DMS 273 treated with DMSO at 0.1 percent for 48 hours (cell line): ENCODE data around the gene GJC2.
"Not testable (repeated sequence)": the region's sequence is repeated elsewhere in the genome, so short reads cannot be mapped to it uniquely, and the experiment has no call there.

ENCODE experiments used
- DNase-seq: peaks from one replicate; lab custom pipeline; 2025; lab: John Stamatoyannopoulos, UW

Gene GJC2

DNA sequence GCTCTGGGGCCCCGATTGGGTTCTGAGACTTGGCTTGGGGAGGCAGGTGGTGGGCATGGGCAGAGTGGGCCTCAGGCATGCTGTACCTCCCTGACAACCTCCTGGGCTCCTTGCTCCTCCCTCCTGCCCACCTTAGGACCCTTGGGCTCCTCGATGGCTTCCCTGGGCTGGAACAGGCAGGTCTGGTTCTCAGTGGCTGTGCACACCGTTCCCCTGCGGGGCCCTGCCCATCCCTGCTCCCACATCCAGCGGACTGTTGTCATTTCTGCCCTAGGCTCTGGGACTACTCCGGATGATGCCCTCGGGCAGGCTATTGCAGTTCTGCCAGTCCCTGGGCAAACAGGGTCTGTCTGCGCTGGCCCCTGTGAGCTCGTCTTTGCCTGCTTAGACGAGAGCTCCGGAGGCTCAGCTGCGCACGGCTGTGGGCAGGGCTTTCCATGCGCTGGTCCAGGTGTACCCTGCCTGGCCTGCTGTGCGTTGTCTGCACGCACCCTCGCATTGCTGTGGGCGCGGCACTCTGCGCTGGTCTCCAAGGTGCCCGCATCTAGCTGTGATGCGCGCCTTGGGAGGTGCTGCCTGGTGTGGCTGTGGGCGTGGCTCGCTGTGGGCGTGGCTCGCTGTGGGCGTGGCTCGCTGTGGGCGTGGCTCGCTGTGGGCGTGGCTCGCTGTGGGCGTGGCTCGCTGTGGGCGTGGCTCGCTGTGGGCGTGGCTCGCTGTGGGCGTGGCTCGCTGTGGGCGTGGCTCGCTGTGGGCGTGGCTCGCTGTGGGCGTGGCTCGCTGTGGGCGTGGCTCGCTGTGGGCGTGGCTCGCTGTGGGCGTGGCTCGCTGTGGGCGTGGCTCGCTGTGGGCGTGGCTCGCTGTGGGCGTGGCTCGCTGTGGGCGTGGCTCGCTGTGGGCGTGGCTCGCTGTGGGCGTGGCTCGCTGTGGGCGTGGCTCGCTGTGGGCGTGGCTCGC is 24.1 kb downstream of the GJC2 start:
- not testable (repeated sequence) for DNase-seq

DNA sequence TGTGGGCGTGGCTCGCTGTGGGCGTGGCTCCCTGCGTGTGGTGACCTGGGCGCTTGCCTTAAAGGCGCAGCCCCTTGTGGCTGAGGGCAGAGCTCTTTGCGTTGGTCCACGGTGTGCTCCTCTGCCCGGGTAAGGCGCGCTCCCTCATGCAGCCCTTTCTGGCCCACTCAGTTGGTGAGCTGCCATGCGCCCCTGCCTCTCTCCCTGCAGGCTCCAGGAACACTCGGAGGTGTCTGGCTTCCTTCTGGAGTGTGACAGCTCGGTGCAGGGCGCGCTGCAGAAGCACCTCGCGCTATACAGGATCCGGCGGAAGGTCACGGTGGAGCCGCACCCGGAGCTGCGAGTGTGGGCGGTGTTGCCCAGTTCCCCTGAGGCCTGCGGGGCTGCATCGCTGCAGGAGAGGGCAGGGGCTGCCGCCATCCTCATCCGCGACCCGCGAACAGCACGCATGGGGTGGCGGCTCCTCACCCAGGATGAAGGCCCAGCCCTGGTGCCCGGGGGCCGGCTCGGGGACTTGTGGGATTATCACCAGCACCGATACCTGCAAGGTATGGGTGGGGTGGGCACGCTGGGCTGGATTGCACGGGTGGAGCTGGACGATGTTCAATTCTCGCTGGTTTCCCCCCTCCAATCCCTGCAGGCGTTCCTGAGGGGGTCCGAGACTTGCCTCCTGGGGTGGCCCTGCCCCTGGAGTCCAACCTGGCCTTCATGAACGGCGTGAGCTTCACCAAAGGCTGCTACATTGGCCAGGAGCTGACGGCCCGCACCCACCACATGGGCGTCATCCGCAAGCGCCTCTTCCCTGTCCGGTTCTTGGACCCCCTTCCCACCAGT is 25.0 kb downstream of the GJC2 start:
- no peak for DNase-seq

DNA sequence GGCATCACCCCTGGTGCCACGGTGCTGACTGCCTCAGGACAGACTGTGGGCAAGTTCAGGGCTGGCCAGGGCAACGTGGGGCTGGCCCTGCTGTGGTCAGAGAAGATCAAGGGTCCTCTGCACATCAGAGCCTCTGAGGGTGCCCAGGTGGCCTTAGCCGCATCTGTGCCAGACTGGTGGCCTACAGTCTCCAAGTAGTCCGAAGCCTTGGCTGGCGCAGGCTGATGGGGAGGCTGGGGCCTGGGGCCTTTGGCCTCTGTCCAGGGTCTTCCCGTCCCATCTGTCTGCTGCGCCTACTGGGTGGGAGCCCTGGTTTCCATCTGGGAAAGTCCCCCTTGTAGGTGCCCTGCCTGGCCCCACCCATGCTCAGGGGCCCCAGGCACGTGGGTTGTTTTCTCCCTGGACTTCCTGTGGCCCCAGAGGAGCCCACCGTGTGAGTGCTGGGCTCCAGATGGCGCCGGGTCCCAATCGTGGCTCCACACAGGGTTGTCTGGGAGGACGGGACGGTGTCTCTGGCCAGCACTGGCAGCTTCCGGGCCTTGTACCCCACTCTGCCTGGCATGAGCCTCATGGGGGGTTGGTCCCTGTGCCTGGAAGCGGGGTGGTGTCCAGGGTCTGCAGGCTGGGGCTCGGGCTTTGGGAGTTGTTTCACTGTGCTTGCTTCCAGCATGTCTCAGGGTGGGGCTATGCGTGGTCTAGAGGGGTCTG is 25.7 kb downstream of the GJC2 start:
- no peak for DNase-seq

DNA sequence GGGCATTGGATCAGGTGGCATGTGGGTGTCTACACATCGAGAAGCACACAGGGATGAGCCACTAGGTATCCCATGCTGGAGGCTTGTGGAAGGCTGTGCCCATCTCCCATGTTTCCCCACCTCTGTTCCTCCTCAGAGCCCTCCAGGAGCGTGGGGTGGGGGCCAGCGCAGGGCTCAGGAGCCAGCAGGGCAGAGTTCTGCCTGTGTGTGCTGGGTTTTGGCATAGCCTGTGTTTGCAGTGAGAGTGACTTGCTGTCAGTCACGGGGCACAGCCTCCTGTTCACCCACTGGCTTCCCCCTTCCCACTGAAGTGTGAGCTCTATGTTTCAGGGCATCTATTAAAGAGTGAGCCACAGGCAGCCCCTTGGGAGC is 26.3 kb downstream of the GJC2 start:
- DNase-seq = no peak

DNA sequence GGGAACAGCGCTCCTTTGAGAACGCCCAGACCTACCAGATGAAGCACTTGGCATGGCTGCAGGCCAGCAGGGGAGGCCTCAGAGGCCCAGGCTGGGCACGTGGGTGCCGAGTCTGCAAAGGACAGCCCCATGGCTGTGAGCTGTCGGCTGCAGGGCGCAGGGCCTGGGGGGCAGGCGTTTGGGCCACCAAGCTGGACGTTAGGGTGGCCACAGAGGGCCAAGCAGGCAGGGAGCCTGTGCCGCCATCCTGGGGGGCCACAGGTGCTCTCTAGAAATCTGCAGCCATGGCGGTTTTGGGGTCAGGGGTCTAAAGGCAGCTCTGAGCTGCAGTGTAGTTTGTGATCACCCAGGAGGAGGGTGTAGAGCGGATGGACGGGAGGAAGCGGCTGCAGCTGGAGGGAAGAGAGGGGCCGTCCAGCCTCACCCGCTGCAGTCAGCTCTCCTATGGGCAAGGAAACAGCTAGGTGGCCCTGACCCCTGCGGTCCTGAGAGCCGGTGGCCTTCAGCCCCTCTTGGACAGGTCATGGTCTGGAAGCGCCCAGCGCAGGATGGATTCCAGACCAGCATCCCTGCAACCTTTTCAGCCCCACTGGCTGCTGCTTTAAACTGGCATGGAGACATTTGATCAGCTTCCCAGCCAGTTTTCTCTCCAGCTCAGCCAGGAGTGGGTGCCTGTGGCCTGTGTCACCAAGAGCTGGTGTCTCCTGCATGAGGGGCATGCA is 26.9 kb downstream of the GJC2 start:
- DNase-seq = no peak

DNA sequence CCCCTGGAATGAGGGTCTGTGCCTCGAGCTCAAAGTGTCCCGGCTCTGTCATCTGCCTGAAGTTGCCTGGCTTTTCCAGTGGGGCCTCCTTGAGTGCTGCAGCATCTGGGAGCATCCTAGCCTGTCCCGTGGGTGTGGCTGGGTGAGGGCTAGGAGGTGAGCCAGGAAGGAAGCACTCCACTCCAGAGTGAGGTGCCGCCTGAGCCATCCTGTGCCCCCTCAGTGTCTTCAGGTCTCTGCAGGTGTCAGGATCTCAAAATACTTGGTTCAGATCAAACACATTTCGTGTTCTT is 27.4 kb downstream of the GJC2 start:
- DNase-seq = no peak

DNA sequence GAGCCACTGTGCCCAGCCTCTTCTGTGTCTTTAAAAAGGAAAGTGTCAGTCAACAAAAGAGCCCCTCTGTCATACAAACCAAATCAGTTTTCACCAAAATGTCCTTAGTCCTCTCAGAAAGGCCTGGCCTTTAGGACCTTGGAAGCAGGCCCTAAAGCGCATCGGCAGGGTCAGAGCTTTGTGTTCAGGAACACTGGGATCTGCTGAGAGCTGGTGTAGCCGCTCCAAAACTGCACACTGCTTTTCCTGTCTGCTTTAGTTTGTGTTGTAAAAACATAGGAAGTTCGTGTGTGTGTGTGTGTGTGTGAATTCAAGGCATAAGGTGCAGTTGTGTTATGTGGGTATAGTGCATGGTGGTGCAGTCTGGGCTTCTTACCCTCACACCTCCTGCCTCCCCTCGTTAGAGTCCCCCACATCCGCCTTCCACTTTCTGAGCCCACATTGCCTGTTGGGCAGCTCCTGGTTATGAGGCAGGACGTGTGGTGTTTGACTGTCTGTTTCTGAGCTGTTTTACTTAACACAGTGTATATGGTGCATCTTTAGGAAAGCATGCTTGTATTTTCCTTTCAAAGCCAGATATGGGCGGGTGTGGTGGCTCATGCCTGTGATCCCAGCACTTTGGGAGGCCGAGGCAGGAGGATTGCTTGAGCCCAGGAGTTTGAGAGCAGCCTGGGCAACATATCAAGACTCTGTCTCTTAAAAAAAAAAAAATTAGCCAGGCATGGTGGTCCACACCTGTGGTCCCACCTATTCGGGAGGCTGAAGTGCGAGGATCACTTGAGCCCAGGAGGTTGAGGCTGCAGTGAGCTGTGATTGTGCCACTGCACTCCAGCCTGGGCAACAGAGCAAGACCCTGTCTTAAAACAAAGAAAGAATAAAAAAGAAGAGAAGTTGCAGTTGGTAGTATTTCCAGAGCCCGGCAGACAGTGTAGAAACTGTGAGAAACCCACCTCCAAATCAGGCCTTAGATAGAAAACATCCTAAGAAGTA is 28.3 kb downstream of the GJC2 start:
- DNase-seq = no peak

DNA sequence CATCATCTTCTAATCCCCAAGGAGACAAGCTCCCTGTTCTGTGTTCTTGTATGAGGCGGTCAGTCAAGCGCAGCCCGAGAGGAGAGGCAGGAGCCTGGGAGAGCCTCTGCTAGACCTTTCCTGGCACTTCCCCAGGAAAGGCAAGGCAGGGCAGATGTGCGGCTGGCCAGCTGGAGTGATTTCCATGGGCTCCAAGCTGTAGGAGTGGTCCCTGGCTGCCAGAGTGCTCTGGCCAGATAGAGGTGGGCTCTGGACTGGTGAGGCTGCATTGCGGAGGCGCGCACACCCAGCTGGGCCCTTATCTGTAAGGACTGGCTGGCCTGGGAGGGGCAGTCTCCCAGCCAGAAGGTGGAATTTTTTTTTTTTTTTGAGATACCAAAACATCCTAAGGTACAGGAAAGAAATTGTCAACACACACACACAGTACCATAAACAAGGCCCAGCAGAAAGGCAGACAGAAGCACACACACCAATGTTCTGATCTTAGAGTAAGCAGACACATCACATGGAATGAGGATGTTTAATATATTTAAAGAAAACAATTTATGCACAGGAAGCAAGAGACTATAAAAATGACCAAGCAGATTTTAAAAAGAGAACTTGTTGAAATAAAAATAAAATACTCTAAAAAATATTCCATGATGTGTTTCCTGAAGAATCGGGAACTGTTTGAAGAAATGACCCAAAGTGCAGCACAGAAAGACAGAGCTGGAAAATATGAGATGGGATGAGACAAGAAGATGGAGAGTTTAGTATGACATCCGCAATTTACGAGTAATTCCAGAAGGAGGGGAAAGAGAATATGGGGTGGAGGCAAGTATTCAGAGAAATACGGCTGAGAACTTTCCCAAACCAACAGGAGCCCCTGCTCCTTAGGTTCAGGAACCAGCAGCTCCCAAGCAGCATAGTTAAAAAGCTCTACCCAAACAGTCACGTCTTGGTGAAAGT is 29.3 kb downstream of the GJC2 start:
- no peak for DNase-seq

DNA sequence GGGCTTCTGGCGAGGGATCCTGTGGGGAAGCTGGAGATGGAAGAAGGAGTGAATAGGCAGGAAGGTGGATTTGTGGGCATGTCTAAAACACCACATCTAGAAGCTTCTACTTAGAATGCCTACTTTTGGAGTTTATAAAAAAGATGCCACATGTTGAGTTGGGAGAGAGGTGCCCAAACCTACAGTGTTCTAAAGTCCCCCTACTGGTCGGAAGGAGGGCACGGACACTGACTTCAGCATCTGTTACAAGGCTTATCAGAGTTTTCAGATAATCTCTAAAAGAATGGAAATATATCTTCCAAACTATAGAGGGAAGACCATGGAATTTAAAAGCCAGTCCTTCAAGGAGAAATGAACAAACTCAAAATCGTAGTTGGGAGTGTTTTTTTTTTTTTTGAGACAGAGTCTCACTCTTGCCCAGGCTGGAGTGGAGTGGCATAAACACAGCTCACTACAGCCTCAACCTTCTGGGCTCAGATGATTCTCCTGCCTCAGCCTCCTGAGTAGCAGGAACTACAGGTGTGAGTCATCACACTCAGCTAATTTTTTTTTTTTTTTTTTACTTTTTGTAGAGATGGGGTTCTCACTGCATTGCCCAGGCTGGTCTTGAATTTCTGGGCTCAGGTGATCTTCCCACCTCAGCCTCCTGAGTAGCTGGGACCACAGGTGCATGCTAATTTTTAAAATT is 30.7 kb downstream of the GJC2 start:
- DNase-seq = no peak

DNA sequence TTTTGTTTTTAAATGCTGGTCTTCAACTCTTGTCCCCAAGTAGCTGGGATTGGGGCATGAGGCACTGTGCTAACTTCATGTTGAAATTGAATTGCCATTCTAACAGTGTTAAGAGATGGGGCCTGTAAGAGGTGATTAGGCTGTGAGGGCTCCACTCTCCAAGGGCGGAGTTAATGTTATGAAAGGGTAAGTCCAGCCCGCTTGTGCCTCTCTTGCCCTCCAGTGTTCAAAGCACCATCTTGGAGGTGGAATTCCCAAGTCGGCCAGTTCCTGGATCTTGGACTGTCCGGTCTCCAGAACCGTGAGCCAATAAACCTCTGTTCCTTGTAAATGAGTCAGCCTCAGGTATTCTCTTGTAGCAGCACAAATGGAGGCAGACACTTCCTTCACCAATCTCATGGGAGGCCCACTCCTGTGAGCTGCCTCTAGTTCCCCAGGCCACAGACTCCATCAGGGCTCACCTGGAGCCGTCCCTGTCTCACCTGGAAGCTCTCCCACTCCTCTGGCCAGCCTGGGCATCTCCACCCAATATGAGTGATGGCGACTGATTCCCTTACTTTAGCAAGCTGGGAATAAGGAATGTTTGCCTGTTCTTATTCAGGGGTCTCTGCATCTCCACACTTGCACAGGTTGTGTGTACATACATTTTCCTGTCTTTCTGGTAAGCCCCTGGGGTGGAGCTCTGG is 31.4 kb downstream of the GJC2 start:
- no peak for DNase-seq

DNA sequence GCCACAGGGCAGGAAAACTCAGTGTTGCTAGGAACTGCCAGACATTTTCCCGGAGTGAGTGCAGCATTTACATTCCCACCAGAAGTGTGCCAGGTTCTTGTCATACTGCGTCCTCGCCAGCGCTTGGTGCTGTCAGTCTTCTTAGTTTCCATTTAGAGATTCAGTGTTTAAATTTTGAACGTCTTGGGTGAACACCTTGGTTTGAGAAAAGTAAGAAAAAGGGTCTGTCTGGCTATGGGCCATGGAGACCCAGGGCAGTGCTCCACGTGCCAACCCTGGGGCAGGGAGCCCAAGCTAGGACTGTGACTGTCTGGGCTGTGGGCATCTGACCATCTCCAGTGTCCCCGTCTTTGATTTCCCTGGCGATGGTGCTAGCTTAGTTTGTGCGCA is 31.9 kb downstream of the GJC2 start:
- DNase-seq = no peak

DNA sequence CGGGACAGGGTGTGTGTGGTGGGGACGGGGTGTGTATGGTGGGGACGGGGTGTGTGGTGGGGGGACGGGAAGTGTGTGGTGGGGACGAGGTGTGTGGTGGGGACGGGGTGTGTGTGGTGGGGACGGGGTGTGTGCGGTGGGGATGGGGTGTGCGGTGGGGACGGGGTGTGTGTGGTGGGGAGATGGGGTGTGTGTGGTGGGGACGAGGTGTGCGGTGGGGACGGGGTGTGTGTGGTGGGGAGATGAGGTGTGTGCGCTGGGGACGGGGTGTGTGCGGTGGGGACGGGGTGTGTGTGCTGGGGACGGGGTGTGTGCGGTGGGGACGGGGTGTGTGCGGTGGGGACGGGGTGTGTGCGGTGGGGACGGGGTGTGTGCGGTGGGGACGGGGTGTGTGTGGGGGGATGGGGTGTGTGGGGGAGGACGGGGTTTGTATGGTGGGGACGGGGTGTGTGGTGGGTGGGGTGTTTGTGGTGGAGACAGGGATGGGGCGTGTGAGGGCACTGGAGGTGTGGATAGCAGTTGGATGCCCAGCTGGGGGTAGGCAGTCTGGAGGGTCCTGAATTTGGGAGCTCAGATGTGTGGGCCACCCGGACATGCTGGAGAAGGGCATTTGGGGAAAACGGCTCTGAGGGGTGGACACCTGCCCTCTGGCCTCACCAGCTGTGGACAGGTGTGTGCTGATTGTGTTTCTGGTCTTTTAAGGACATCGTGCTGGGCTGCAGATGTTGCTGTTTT is 32.7 kb downstream of the GJC2 start:
- DNase-seq = no peak

DNA sequence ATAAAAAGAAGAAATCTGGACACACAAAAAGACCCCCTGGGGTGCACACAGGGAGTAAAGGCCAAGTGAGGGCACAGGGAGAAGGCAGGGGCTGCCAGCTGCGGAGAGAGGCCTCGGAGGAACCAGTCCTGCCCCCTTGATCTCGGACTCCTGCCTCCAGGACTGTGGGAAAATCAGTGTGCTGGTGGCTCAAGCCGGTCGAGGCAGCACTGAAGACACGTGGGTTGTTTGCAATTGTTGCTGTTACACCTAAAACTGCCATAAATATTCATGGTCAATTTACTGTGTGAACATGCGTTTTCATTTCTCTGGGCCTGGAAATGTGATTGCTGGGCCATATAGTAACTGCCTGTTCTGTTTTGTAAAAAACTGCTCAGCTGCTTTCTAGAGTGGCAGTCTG is 34.4 kb downstream of the GJC2 start:
- no peak for DNase-seq

DNA sequence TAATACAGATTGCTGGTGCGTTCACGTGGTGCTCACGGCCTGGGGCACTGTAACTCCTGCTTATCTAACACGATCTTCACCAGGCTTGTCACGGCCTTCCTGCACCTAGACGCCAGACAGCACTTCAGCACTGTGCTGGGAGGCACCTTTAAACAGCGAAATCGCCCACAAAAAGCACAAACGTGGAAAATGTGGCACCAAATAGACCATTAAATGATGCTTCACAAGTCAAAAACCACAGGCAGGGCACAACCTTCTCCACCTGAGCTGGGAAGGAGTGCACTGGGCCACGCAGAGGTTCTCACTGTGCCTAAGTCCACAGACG is 35.9 kb downstream of the GJC2 start:
- no peak for DNase-seq

DNA sequence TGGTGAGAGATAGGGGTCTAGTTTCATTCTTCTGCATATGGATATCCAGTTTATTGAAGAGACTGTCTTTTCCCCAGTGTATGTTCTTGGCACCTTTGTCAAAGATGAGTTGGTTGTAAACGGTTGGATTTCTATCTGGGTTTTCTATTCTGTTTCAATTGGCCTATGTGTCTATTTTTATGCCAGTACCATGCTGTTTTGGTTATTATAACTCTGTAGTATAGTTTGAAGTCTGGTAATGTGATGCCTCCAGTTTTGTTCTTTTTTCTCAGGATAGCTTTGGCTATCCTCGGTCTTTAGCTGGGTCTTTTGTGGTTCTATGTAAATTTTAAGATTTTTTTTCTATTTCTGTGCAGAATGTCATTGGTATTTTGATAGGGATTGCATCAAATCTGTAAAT is 38.5 kb downstream of the GJC2 start:
- DNase-seq = not testable (repeated sequence)

DNA sequence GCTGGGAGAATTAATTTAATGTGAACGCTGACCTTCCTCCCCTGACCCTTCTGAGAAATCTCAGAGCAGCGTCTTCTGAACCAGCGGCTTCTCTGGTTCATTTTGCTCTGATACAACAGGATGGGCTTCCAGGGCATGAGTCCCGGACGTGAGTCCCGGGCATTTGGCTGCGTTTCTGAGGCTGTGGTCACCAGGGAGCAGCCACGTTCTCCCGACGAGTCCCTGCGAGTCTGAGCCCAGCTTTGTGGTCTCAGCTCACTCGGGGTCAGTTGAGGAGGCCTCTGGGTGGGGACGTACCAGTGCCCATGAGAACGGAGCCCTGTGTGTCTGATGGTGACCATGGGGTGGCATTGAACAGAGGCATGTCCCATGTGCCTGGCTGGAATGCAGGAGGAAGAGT is 40.5 kb downstream of the GJC2 start:
- no peak for DNase-seq

DNA sequence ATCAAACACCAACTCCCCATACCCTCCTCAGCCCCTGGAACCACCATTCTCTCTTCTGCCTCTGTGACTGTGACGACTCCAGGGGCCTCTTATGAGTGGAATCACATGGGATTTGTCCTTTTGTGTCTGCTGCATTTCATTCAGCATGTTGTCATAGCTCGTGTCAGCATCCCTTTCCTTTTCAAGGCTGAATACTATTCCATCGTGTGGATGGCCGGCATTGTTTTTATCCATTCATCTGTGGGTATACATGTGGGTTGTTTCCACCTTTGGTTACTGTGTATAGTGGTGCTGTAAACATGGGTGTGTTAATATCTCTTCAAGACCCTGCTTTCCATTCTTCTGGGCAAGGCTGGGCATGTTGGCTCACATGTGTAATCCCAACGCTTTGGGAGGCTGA is 41.0 kb downstream of the GJC2 start:
- no peak for DNase-seq

DNA sequence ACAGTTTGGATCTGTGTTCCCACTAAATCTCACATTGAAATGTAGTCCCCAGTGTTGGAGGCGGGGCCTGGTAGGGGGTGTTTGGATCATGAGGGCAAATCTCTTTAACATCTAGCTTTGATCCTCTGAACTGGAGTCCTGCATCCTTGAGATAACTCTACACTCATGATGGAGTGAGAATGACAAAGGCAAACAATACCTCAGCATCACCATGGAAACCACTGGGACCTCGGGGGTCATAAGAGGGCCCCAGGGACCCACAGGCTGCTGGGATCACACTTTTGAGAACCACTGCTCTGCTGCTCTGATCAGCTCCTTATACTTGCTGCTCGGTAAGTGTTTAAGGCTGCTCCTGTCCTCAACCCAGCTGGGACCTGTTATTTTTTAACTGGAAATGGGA is 44.7 kb downstream of the GJC2 start:
- no peak for DNase-seq
